Fibroblast of lung (primary cell): Measurements from ENCODE around the gene SCEL.

ENCODE experiments used
- EZH2 ChIP-seq: IDR thresholded peaks from 2 replicates; pipeline ENCODE4 v1.5.1; 2012; ENCODE audit warnings: low read length, control low read depth, mild to moderate bottlenecking; ENCODE audit errors: missing control alignments
- TF ChIP-seq, protein P1 (sequence below), 2 donors: IDR thresholded peaks in 1 of 2; conservative IDR thresholded peaks in 1 of 2; 1 replicate in 1 of 2; 2 replicates in 1 of 2; pipeline ENCODE4 v1.5.1; 2011 to 2012; ENCODE audit warnings: low read length in 2 of 2, control low read depth in 1 of 2, inconsistent platforms in 1 of 2, low read depth in 1 of 2, mild to moderate bottlenecking in 1 of 2

- TF ChIP-seq, protein P1, sequence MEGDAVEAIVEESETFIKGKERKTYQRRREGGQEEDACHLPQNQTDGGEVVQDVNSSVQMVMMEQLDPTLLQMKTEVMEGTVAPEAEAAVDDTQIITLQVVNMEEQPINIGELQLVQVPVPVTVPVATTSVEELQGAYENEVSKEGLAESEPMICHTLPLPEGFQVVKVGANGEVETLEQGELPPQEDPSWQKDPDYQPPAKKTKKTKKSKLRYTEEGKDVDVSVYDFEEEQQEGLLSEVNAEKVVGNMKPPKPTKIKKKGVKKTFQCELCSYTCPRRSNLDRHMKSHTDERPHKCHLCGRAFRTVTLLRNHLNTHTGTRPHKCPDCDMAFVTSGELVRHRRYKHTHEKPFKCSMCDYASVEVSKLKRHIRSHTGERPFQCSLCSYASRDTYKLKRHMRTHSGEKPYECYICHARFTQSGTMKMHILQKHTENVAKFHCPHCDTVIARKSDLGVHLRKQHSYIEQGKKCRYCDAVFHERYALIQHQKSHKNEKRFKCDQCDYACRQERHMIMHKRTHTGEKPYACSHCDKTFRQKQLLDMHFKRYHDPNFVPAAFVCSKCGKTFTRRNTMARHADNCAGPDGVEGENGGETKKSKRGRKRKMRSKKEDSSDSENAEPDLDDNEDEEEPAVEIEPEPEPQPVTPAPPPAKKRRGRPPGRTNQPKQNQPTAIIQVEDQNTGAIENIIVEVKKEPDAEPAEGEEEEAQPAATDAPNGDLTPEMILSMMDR (conservative IDR thresholded peaks at IDR 0.05 in 1 of 2, IDR thresholded peaks at IDR 0.05 in 1 of 2; ENCODE audit: low read depth in 1 of 2, low read length in 2 of 2): no peak
- no peak for TF ChIP-seq EZH2
Observed at GRCh38 chr13:77600701-77601100, 65.2 kb downstream of the SCEL start.
